ENCODE results near the gene ZFAND3. TPM values are rescaled to one million over a fixed set of nuclear protein-coding genes. Genes with fewer than 3 reads are reported as not detected.

Gene ZFAND3
- total and polyA plus RNA-seq, 12 donors, result 21.4 to 163 (median 46.3) TPM

GRCh38 chr6:38079537-38079936 is 260.0 kb downstream of the ZFAND3 start:
- no peak overlapping the region for H3K27ac ChIP-seq
- H3K27me3 ChIP-seq, result no peaks in the 10 kb centered on the region
- H3K4me1 ChIP-seq (replicated peaks in 1 of 2), result peaks cover 0 to 12% of the 10 kb centered on the region in 2 donors
- TF ChIP-seq CTCF (IDR thresholded peaks at IDR 0.05) (no peak), POLR2A (IDR thresholded peaks at IDR 0.05) (no peak)
- intact Hi-C loops (cut with DNase I), result no loop called here
- H3K36me3 ChIP-seq (replicated peaks in 1 of 2), result no peaks in the 10 kb centered on the region
- no peak for DNase-seq
- H3K4me3 ChIP-seq, result no peak overlapping the region
- no peaks in the 10 kb centered on the region for H3K9me3 ChIP-seq (replicated peaks in 1 of 3)
- 89 to 95% (median 90%) methylated on average over 1 of the region's 1 CpG for WGBS, 4 donors

GRCh38 chr6:38080360-38080759 is 260.8 kb downstream of the ZFAND3 start:
- peaks cover 0 to 12% of the 10 kb centered on the region in 2 donors for H3K4me1 ChIP-seq (replicated peaks in 1 of 2)

GRCh38 chr6:38080889-38081288 is 261.4 kb downstream of the ZFAND3 start:
- H3K27me3 ChIP-seq, result no peaks in the 10 kb centered on the region
- no peak for DNase-seq
- intact Hi-C loops (cut with DNase I), result no loop called here
- H3K36me3 ChIP-seq (replicated peaks in 1 of 2), result no peaks in the 10 kb centered on the region
- 87 to 94% (median 89%) methylated on average over 2 of the region's 2 CpGs for WGBS, 4 donors
- no peaks in the 10 kb centered on the region for H3K9me3 ChIP-seq (replicated peaks in 1 of 3)
- H3K4me1 ChIP-seq (replicated peaks in 1 of 2), result peaks cover 0 to 12% of the 10 kb centered on the region in 2 donors
- H3K27ac ChIP-seq, result no peak overlapping the region
- TF ChIP-seq POLR2A (IDR thresholded peaks at IDR 0.05) (no peak), CTCF (IDR thresholded peaks at IDR 0.05) (no peak)
- no peak overlapping the region for H3K4me3 ChIP-seq

More at GRCh38 chr6:38080360-38080759, 260.8 kb downstream of the ZFAND3 start:
- Histone ChIP-seq H3K36me3 (replicated peaks in 1 of 2) (no peaks in the 10 kb centered on the region), H3K9me3 (replicated peaks in 1 of 3) (no peaks in the 10 kb centered on the region), H3K4me3 (no peak overlapping the region), H3K27me3 (no peaks in the 10 kb centered on the region), H3K27ac (no peak overlapping the region)
- DNase-seq, result no peak
- intact Hi-C loops (cut with DNase I), result no loop called here
- TF ChIP-seq CTCF (IDR thresholded peaks at IDR 0.05) (no peak), POLR2A (IDR thresholded peaks at IDR 0.05) (no peak)
- WGBS, 4 donors, result 77 to 86% (median 83%) methylated on average over 3 of the region's 3 CpGs

- TF ChIP-seq POLR2A (IDR thresholded peaks at IDR 0.05) (no peak), CTCF (IDR thresholded peaks at IDR 0.05) (no peak)
These were observed 265.5 kb downstream of the ZFAND3 start for GRCh38 chr6:38085031-38085430.

More at GRCh38 chr6:38085031-38085430, 265.5 kb downstream of the ZFAND3 start:
- H3K4me1 ChIP-seq (replicated peaks in 1 of 2), result peaks cover 0 to 5% of the 10 kb centered on the region in 2 donors
- intact Hi-C loops (cut with DNase I), result no loop called here
- H3K27ac ChIP-seq, result no peak overlapping the region
- no peaks in the 10 kb centered on the region for H3K9me3 ChIP-seq (replicated peaks in 1 of 3)
- H3K36me3 ChIP-seq (replicated peaks in 1 of 2), result no peaks in the 10 kb centered on the region
- H3K4me3 ChIP-seq, result no peak overlapping the region
- no peak for DNase-seq
- H3K27me3 ChIP-seq, result no peaks in the 10 kb centered on the region

Measured in adrenal gland (tissue), 12 donors.